Tibial artery (tissue), 4 donors: ENCODE results near the gene DAW1.

Source experiments
- DNase-seq, 2 donors: peaks; one replicate each; pipeline ENCODE4 v3.0.0-alpha.2; 2019
- H3K27ac ChIP-seq, 2 donors: fragments of 200-600 bp; sonication (generic) in 1 of 2; 1 replicate in 1 of 2; 2 replicates in 1 of 2; pipeline ENCODE4 v1.5.1; 2018 to 2019; ENCODE audit warnings: mild to moderate bottlenecking in 1 of 2
- H3K27me3 ChIP-seq, 2 donors: fragments of 200-600 bp; sonication (generic) in 1 of 2; one replicate each; pipeline versions ENCODE4 v1.5.1 to v1.6.0; 2016 to 2019
- H3K36me3 ChIP-seq, 3 donors: fragments of 200-600 bp; sonication (generic) in 2 of 3; one replicate each; pipeline ENCODE4 v1.5.1; 2016 to 2019; ENCODE audit warnings: mild to moderate bottlenecking in 2 of 3
- H3K4me1 ChIP-seq, 4 donors: fragments of 200-600 bp; sonication (generic) in 2 of 4; 1 replicate in 3 of 4; 2 replicates in 1 of 4; pipeline ENCODE4 v1.5.1; 2016 to 2019
- H3K4me3 ChIP-seq, 2 donors: fragments of 200-600 bp; sonication (generic) in 1 of 2; 1 replicate in 1 of 2; 2 replicates in 1 of 2; pipeline ENCODE4 v1.5.1; 2018 to 2019; ENCODE audit warnings: mild to moderate bottlenecking in 2 of 2
- H3K9me3 ChIP-seq, 3 donors: fragments of 200-600 bp; sonication (generic) in 1 of 3; one replicate each; pipeline ENCODE4 v1.5.1; 2016 to 2019
- CTCF ChIP-seq, 2 experiments: fragments of 200-600 bp in 1 of 2; fragments of 450-650 bp in 1 of 2; IDR thresholded peaks; one replicate each; pipeline ENCODE4 v1.5.1; 2017 to 2019; ENCODE audit warnings: antibody characterized with exemption in 2 of 2, mild to moderate bottlenecking in 1 of 2, moderate library complexity in 1 of 2
- intact Hi-C: fragments of 100-400 bp; cut with DNase I; formaldehyde crosslinking; loops from one replicate; pipeline ENCODE4 v1.15.0; 2023; ENCODE audit warnings: low total_unique reads

DAW1 gene

DNA sequence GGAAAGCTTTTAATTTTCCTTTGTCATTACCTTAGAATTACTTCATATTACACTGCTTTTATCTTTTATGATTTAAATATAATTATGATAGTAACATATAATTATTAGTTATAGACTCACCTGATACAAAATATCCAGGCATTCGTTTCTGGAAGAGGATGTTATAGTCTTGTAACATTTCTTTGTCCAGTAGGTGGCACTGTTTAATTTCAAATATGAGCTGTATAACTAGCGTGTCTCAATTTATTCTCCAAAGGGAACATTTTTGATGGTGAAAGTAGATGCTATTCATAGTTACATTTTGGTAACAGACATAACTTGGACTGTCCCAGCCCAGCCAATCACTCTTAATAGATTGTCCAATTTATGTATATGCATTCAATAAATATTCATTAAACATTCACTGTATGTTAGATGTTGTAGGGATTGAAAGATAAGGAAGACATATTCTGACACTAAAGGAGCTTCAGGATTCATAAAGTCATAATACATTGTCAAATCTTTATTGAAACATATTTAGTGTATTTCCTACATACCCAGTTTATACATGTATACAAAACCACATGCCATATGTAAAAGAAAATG is 19.2 kb downstream of the DAW1 start:
- intact Hi-C loops, result no loop called here
- Histone ChIP-seq H3K36me3 (no peaks in the 10 kb centered on the region), H3K9me3 (no peaks in the 10 kb centered on the region), H3K27me3 (no peaks in the 10 kb centered on the region), H3K4me3 (no peak overlapping the region), H3K4me1 (no peaks in the 10 kb centered on the region), H3K27ac (no peak overlapping the region)
- no peak for DNase-seq
- TF ChIP-seq CTCF (IDR thresholded peaks at IDR 0.05), result peak; percentile 51 to 64

GRCh38 chr2:227891673-227892072 is 20.2 kb downstream of the DAW1 start:
- H3K9me3 ChIP-seq, result no peaks in the 10 kb centered on the region
- no peak for DNase-seq
- no peak overlapping the region for H3K4me3 ChIP-seq
- intact Hi-C loops, result no loop called here
- no peak for TF ChIP-seq CTCF (IDR thresholded peaks at IDR 0.05)
- no peaks in the 10 kb centered on the region for H3K27me3 ChIP-seq
- H3K4me1 ChIP-seq, result no peaks in the 10 kb centered on the region
- no peaks in the 10 kb centered on the region for H3K36me3 ChIP-seq
- H3K27ac ChIP-seq, result no peak overlapping the region

GRCh38 chr2:227903381-227903780 is 31.9 kb downstream of the DAW1 start:
- no peak overlapping the region for H3K4me3 ChIP-seq
- DNase-seq, result no peak
- H3K4me1 ChIP-seq, result no peaks in the 10 kb centered on the region
- H3K36me3 ChIP-seq, result no peaks in the 10 kb centered on the region
- no peaks in the 10 kb centered on the region for H3K9me3 ChIP-seq
- no peak overlapping the region for H3K27ac ChIP-seq
- intact Hi-C loops, result no loop called here
- H3K27me3 ChIP-seq, result no peaks in the 10 kb centered on the region
- no peak for TF ChIP-seq CTCF (IDR thresholded peaks at IDR 0.05)

DNA sequence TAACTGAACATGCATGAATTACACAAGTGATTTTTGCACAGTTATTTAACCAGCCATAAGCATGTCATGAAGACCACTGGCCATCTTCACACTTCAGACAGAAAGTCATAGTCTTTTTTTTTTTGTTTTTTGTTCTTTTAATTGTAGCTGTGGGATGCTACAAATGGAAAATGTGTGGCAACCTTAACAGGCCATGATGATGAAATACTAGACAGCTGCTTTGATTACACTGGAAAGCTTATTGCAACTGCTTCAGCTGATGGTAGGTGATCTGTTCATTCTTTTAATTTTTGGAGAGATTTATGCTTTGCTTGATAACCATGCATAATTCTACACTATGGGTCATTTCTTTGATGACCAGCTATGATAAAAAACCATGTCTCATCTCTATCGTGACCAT is 35.6 kb downstream of the DAW1 start:
- Histone ChIP-seq H3K27ac (no peak overlapping the region), H3K9me3 (no peaks in the 10 kb centered on the region), H3K36me3 (no peaks in the 10 kb centered on the region), H3K4me3 (no peak overlapping the region), H3K4me1 (no peaks in the 10 kb centered on the region), H3K27me3 (no peaks in the 10 kb centered on the region)
- TF ChIP-seq CTCF (IDR thresholded peaks at IDR 0.05), result no peak
- no peak for DNase-seq
- intact Hi-C loops, result no loop called here

- H3K27me3 ChIP-seq, result no peaks in the 10 kb centered on the region
- no peaks in the 10 kb centered on the region for H3K4me1 ChIP-seq
- H3K9me3 ChIP-seq, result no peaks in the 10 kb centered on the region
- H3K4me3 ChIP-seq, result no peak overlapping the region
- H3K27ac ChIP-seq, result no peak overlapping the region
- TF ChIP-seq CTCF (IDR thresholded peaks at IDR 0.05), result no peak
- no peak for DNase-seq
- intact Hi-C loops, result no loop called here
- H3K36me3 ChIP-seq, result no peaks in the 10 kb centered on the region
Measured at GRCh38 chr2:227908266-227909054, 37.0 kb downstream of the DAW1 start.
